Neuronal stem cell (in vitro differentiated cells): ENCODE results near the gene PGPEP1.
"Not testable (repeated sequence)": the region's sequence is repeated elsewhere in the genome, so short reads cannot be mapped to it uniquely, and the experiment has no call there.

Experiments used
- DNase-seq: peaks from one replicate; pipeline ENCODE4 v3.0.0-alpha.2; 2013; ENCODE audit warnings: low spot score
- H2AFZ ChIP-seq: one replicate; pipeline ENCODE4 v1.6.1; 2013; ENCODE audit warnings: mild to moderate bottlenecking, low read length, inconsistent platforms
- H2AK5ac ChIP-seq: 2 replicates; pipeline ENCODE4 v1.6.1; 2013; ENCODE audit warnings: low read depth, mild to moderate bottlenecking, inconsistent platforms, low read length, moderate library complexity, mixed read lengths
- H2BK120ac ChIP-seq: 2 replicates; pipeline ENCODE4 v1.6.1; 2013; ENCODE audit warnings: low read depth, mild to moderate bottlenecking, inconsistent platforms, low read length, moderate library complexity, mixed read lengths
- H2BK12ac ChIP-seq: one replicate; pipeline ENCODE4 v1.6.1; 2013; ENCODE audit warnings: low read length, inconsistent platforms
- H2BK15ac ChIP-seq: 2 replicates; pipeline ENCODE4 v1.6.1; 2013; ENCODE audit warnings: mild to moderate bottlenecking, low read length, inconsistent platforms, mixed read lengths
- H2BK5ac ChIP-seq: one replicate; pipeline ENCODE4 v1.6.1; 2013; ENCODE audit warnings: inconsistent platforms, mild to moderate bottlenecking, low read length, moderate library complexity
- H3K14ac ChIP-seq: one replicate; pipeline ENCODE4 v1.6.1; 2013; ENCODE audit warnings: low read length, inconsistent platforms
- H3K18ac ChIP-seq: 2 replicates; pipeline ENCODE4 v1.6.1; 2013; ENCODE audit warnings: low read length, inconsistent platforms
- H3K23ac ChIP-seq: 2 replicates; pipeline ENCODE4 v1.6.1; 2013; ENCODE audit warnings: low read depth, mild to moderate bottlenecking, mixed read lengths, low read length, inconsistent platforms; ENCODE audit not compliant: poor library complexity
- H3K27ac ChIP-seq: replicated peaks from 3 replicates; pipeline ENCODE4 v1.5.1; 2013; ENCODE audit warnings: low read length, inconsistent platforms
- H3K27me3 ChIP-seq, 3 experiments: 2 replicates each; pipeline ENCODE4 v1.6.1; 2013; ENCODE audit warnings: low read length in 3 of 3, mild to moderate bottlenecking in 2 of 3, inconsistent platforms in 1 of 3, low read depth in 1 of 3, mixed read lengths in 1 of 3, moderate library complexity in 1 of 3; ENCODE audit not compliant: control insufficient read depth in 3 of 3, insufficient read depth in 3 of 3
- H3K36me3 ChIP-seq, 2 donors: replicated peaks in 1 of 2; 2 replicates each; pipeline ENCODE4 v1.6.1; 2013; ENCODE audit warnings: low read length in 2 of 2; ENCODE audit not compliant: control insufficient read depth in 2 of 2, insufficient read depth in 2 of 2
- H3K4ac ChIP-seq: 2 replicates; pipeline ENCODE4 v1.6.1; 2013; ENCODE audit warnings: inconsistent platforms, mild to moderate bottlenecking, low read length, moderate library complexity
- H3K4me1 ChIP-seq, 2 donors: 1 replicate in 1 of 2; 2 replicates in 1 of 2; pipeline ENCODE4 v1.6.1; 2013; ENCODE audit warnings: low read length in 2 of 2, low read depth in 1 of 2; ENCODE audit not compliant: control insufficient read depth in 2 of 2, insufficient read depth in 1 of 2
- H3K4me2 ChIP-seq: one replicate; pipeline ENCODE4 v1.6.1; 2013; ENCODE audit warnings: mild to moderate bottlenecking, low read length, inconsistent platforms; ENCODE audit not compliant: insufficient read depth, poor library complexity, severe bottlenecking
- H3K4me3 ChIP-seq, 2 donors: 2 replicates each; pipeline ENCODE4 v1.5.1; 2013; ENCODE audit warnings: low read length in 2 of 2, mild to moderate bottlenecking in 2 of 2, inconsistent platforms in 1 of 2, moderate library complexity in 1 of 2
- H3K79me1 ChIP-seq: one replicate; pipeline ENCODE4 v1.6.1; 2013; ENCODE audit warnings: low read depth, mild to moderate bottlenecking, inconsistent platforms, low read length, moderate library complexity
- H3K9ac ChIP-seq: one replicate; pipeline ENCODE4 v1.6.1; 2013; ENCODE audit warnings: mild to moderate bottlenecking, low read depth, low read length, inconsistent platforms; ENCODE audit not compliant: poor library complexity
- H3K9me3 ChIP-seq, 2 donors: replicated peaks in 1 of 2; 2 replicates each; pipeline versions ENCODE3 to v1.6.1; 2013; ENCODE audit warnings: low read length in 2 of 2, mild to moderate bottlenecking in 2 of 2, inconsistent platforms in 1 of 2, low read depth in 1 of 2, mixed read lengths in 1 of 2, moderate library complexity in 1 of 2; ENCODE audit not compliant: control insufficient read depth in 2 of 2, insufficient read depth in 1 of 2
- H4K8ac ChIP-seq: one replicate; pipeline ENCODE4 v1.6.1; 2013; ENCODE audit warnings: low read depth, mild to moderate bottlenecking, inconsistent platforms, low read length, moderate library complexity
- H4K91ac ChIP-seq: one replicate; pipeline ENCODE4 v1.6.1; 2013; ENCODE audit warnings: low read length, low read depth, mild to moderate bottlenecking, inconsistent platforms; ENCODE audit not compliant: poor library complexity
- WGBS, 2 donors: extraction: QIAGEN DNeasy Blood & Tissue Kit; methylation state at CpG; one replicate each; pipeline ENCODE4 v1.1.7; 2013; ENCODE audit warnings: missing lambda C conversion rate in 2 of 2, mixed read lengths in 1 of 2; ENCODE audit not compliant: insufficient read length in 2 of 2, insufficient replicate concordance in 1 of 2; ENCODE audit errors: extremely low coverage in 2 of 2; 5-methylcytosine and 5-hydroxymethylcytosine counted together

The PGPEP1 gene

GRCh38 chr19:18354743-18355142 lies 14.3 kb downstream of the PGPEP1 start:
- not testable (repeated sequence) for H3K14ac ChIP-seq, H2AFZ ChIP-seq
- no CpG with 5 or more reads among the region's 7 CpGs for WGBS, 2 donors

GRCh38 chr19:18357041-18357440 lies 16.6 kb downstream of the PGPEP1 start:
- H2BK15ac ChIP-seq = no peak overlapping the region
- no peak overlapping the region for H4K8ac ChIP-seq
- no peak overlapping the region for H3K14ac ChIP-seq
- H2AK5ac ChIP-seq = no peak overlapping the region
- H2AFZ ChIP-seq = no peak overlapping the region
- no CpG with 5 or more reads among the region's 3 CpGs for WGBS, 2 donors
- H3K4me1 ChIP-seq = no peaks in the 10 kb centered on the region
- no peak overlapping the region for H3K4me2 ChIP-seq
- H3K9ac ChIP-seq = no peak overlapping the region
- peak overlapping the region; percentile 37 for H3K23ac ChIP-seq
- no peak overlapping the region for H2BK12ac ChIP-seq
- peak overlapping the region in 1 of 2 donors; percentile 36 for H3K4me3 ChIP-seq
- peaks cover 8 to 20% of the 10 kb centered on the region in 2 donors for H3K9me3 ChIP-seq
- no peak overlapping the region for H3K18ac ChIP-seq
- no peak overlapping the region for H3K27ac ChIP-seq
- DNase-seq = no peak
- no peak overlapping the region for H4K91ac ChIP-seq
- H2BK120ac ChIP-seq = no peak overlapping the region
- no peak overlapping the region for H2BK5ac ChIP-seq
- H3K79me1 ChIP-seq = peaks cover 3% of the 10 kb centered on the region
- no peaks in the 10 kb centered on the region for H3K27me3 ChIP-seq
- H3K36me3 ChIP-seq = peaks cover 0 to 49% of the 10 kb centered on the region in 2 donors
- H3K4ac ChIP-seq = no peak overlapping the region

More at GRCh38 chr19:18354743-18355142, 14.3 kb downstream of the PGPEP1 start:
- not testable (repeated sequence) for H3K27me3 ChIP-seq, H3K4me2 ChIP-seq, H2BK5ac ChIP-seq, H3K9ac ChIP-seq, H4K91ac ChIP-seq, DNase-seq, H2BK120ac ChIP-seq, H2AK5ac ChIP-seq, H3K23ac ChIP-seq, H3K79me1 ChIP-seq, H2BK12ac ChIP-seq, H3K27ac ChIP-seq, H3K18ac ChIP-seq, H3K4me3 ChIP-seq, H3K4ac ChIP-seq, H2BK15ac ChIP-seq, H4K8ac ChIP-seq, H3K4me1 ChIP-seq
- Histone ChIP-seq H3K9me3 (peaks cover 8 to 20% of the 10 kb centered on the region in 2 donors), H3K36me3 (peaks cover 1 to 47% of the 10 kb centered on the region in 2 donors)

GRCh38 chr19:18361646-18362045 lies 21.2 kb downstream of the PGPEP1 start:
- Histone ChIP-seq H3K36me3 (peaks cover 0 to 38% of the 10 kb centered on the region in 2 donors), H2BK5ac (no peak overlapping the region), H3K27me3 (no peaks in the 10 kb centered on the region), H3K23ac (no peak overlapping the region), H4K91ac (no peak overlapping the region), H2AK5ac (no peak overlapping the region), H2AFZ (no peak overlapping the region), H3K9me3 (peaks cover 8 to 15% of the 10 kb centered on the region in 2 donors), H3K4me2 (no peak overlapping the region), H2BK12ac (no peak overlapping the region), H3K4ac (no peak overlapping the region), H3K4me3 (no peak overlapping the region), H3K14ac (no peak overlapping the region), H3K9ac (no peak overlapping the region), H4K8ac (no peak overlapping the region), H2BK120ac (no peak overlapping the region), H3K18ac (no peak overlapping the region), H2BK15ac (no peak overlapping the region), H3K27ac (no peak overlapping the region), H3K79me1 (peaks cover 3% of the 10 kb centered on the region), H3K4me1 (peaks cover 8 to 26% of the 10 kb centered on the region in 2 donors)
- DNase-seq = no peak
- no CpG with 5 or more reads among the region's 8 CpGs for WGBS, 2 donors

GRCh38 chr19:18362934-18363542 lies 22.6 kb downstream of the PGPEP1 start:
- peak overlapping the region; percentile 63 for H2AK5ac ChIP-seq
- H3K27ac ChIP-seq = no peak overlapping the region
- peaks cover 0 to 3% of the 10 kb centered on the region in 2 donors for H3K9me3 ChIP-seq
- H3K4ac ChIP-seq = no peak overlapping the region
- H2BK15ac ChIP-seq = no peak overlapping the region
- peak overlapping the region; percentile 27 for H3K9ac ChIP-seq
- H4K91ac ChIP-seq = no peak overlapping the region
- peak overlapping the region; percentile 53 for H3K18ac ChIP-seq
- no peak overlapping the region for H2AFZ ChIP-seq
- no peak for DNase-seq
- WGBS, 2 donors = no CpG with 5 or more reads among the region's 17 CpGs
- no peak overlapping the region for H2BK120ac ChIP-seq
- no peak overlapping the region for H2BK5ac ChIP-seq
- peak overlapping the region; percentile 14 for H2BK12ac ChIP-seq
- peaks cover 0 to 25% of the 10 kb centered on the region in 2 donors for H3K36me3 ChIP-seq
- no peak overlapping the region for H3K23ac ChIP-seq
- peaks cover 0 to 2% (median 0%) of the 10 kb centered on the region in 3 experiments for H3K27me3 ChIP-seq
- H3K4me2 ChIP-seq = no peak overlapping the region
- H4K8ac ChIP-seq = no peak overlapping the region
- no peak overlapping the region for H3K4me3 ChIP-seq
- peaks cover 8 to 26% of the 10 kb centered on the region in 2 donors for H3K4me1 ChIP-seq
- no peak overlapping the region for H3K14ac ChIP-seq
- no peaks in the 10 kb centered on the region for H3K79me1 ChIP-seq
